Tibial nerve (tissue), 4 donors: Measurements from ENCODE around the gene SMIM35. TPM values are rescaled to one million over a fixed set of nuclear protein-coding genes. Genes with fewer than 3 reads are reported as not detected.

ENCODE experiments used
- DNase-seq, 2 donors: peaks; one replicate each; pipeline ENCODE4 v3.0.0-alpha.2; 2019; ENCODE audit warnings: low spot score in 2 of 2
- H3K27ac ChIP-seq, 4 donors: fragments of 200-600 bp; sonication (generic) in 3 of 4; one replicate each; pipeline ENCODE4 v1.5.1; 2017 to 2019; ENCODE audit warnings: mild to moderate bottlenecking in 1 of 4
- H3K27me3 ChIP-seq, 2 donors: fragments of 200-600 bp; sonication (generic) in 1 of 2; one replicate each; pipeline versions ENCODE4 v1.5.1 to v1.6.0; 2017 to 2019
- H3K36me3 ChIP-seq, 3 donors: fragments of 200-600 bp; sonication (generic); one replicate each; pipeline ENCODE4 v1.5.1; 2018 to 2019
- H3K4me1 ChIP-seq, 4 donors: fragments of 200-600 bp; sonication (generic) in 3 of 4; one replicate each; pipeline ENCODE4 v1.5.1; 2017 to 2019
- H3K4me3 ChIP-seq, 4 donors: fragments of 200-600 bp; sonication (generic) in 3 of 4; one replicate each; pipeline ENCODE4 v1.5.1; 2017 to 2019; ENCODE audit warnings: mild to moderate bottlenecking in 1 of 4, moderate library complexity in 1 of 4
- H3K9me3 ChIP-seq, 4 donors: fragments of 200-600 bp; sonication (generic) in 3 of 4; one replicate each; pipeline ENCODE4 v1.5.1; 2017 to 2019
- CTCF ChIP-seq, 5 experiments: fragments of 200-600 bp in 3 of 5; fragments of 450-650 bp in 2 of 5; sonication (generic) in 3 of 5; IDR thresholded peaks; one replicate each; pipeline ENCODE4 v1.5.1; 2016 to 2019; ENCODE audit warnings: antibody characterized with exemption in 5 of 5, mild to moderate bottlenecking in 3 of 5, moderate library complexity in 2 of 5
- EP300 ChIP-seq, 2 donors: sonication (generic); formaldehyde crosslinking; IDR thresholded peaks; one replicate each; pipeline ENCODE4 v1.6.1; 2017; ENCODE audit warnings: antibody characterized with exemption in 2 of 2, mild to moderate bottlenecking in 1 of 2
- POLR2A ChIP-seq, 2 donors: fragments of 450-650 bp; IDR thresholded peaks; one replicate each; pipeline ENCODE4 v1.6.1; 2017; ENCODE audit warnings: antibody characterized with exemption in 2 of 2, mild to moderate bottlenecking in 2 of 2, moderate library complexity in 2 of 2
- WGBS, 2 donors: methylation state at CpG; one replicate each; pipeline ENCODE4 v1.1.5; 2018; 5-methylcytosine and 5-hydroxymethylcytosine counted together
- total RNA-seq, 4 donors: library from RNA; depleted of rRNA; stranded (reverse); fragments of >200 nt; gene quantifications; one replicate each; pipeline ENCODE4 v1.1.0, GENCODE V29; 2016

Gene SMIM35
- total RNA-seq, 4 donors from 2014 or later = not detected

- Histone ChIP-seq H3K27me3 (peaks cover 0 to 8% of the 10 kb centered on the region in 2 donors), H3K27ac (no peak overlapping the region), H3K4me3 (no peak overlapping the region), H3K36me3 (no peaks in the 10 kb centered on the region), H3K9me3 (no peaks in the 10 kb centered on the region), H3K4me1 (no peaks in the 10 kb centered on the region)
- no peak for DNase-seq
- WGBS, 2 donors = 44 to 85% methylated on average over 1 of the region's 1 CpG
- no peak for TF ChIP-seq POLR2A (IDR thresholded peaks at IDR 0.05)
- no peak for TF ChIP-seq EP300 (IDR thresholded peaks at IDR 0.05)
- no peak for TF ChIP-seq CTCF (IDR thresholded peaks at IDR 0.05)
Measured at GRCh38 chr11:118114266-118114665, 27.5 kb upstream of the SMIM35 start.

GRCh38 chr11:118112711-118113430 is 26.1 kb upstream of the SMIM35 start:
- no peaks in the 10 kb centered on the region for H3K36me3 ChIP-seq
- peaks cover 0 to 8% of the 10 kb centered on the region in 2 donors for H3K27me3 ChIP-seq
- no peak for TF ChIP-seq EP300 (IDR thresholded peaks at IDR 0.05)
- TF ChIP-seq CTCF (IDR thresholded peaks at IDR 0.05) = no peak
- no peak for TF ChIP-seq POLR2A (IDR thresholded peaks at IDR 0.05)
- H3K9me3 ChIP-seq = no peaks in the 10 kb centered on the region
- DNase-seq = no peak
- H3K27ac ChIP-seq = no peak overlapping the region
- no peaks in the 10 kb centered on the region for H3K4me1 ChIP-seq
- WGBS, 2 donors = 88 to 90% methylated on average over 11 of the region's 11 CpGs
- no peak overlapping the region for H3K4me3 ChIP-seq

GRCh38 chr11:118111744-118112035 is 24.9 kb upstream of the SMIM35 start:
- Histone ChIP-seq H3K4me3 (no peak overlapping the region), H3K27me3 (no peaks in the 10 kb centered on the region), H3K4me1 (no peaks in the 10 kb centered on the region), H3K36me3 (no peaks in the 10 kb centered on the region), H3K9me3 (no peaks in the 10 kb centered on the region), H3K27ac (no peak overlapping the region)
- 81 to 82% methylated on average over 6 of the region's 6 CpGs for WGBS, 2 donors
- no peak for DNase-seq
- TF ChIP-seq EP300 (IDR thresholded peaks at IDR 0.05) (no peak), POLR2A (IDR thresholded peaks at IDR 0.05) (no peak), CTCF (IDR thresholded peaks at IDR 0.05) (no peak)

- Histone ChIP-seq H3K27me3 (no peaks in the 10 kb centered on the region), H3K4me1 (no peaks in the 10 kb centered on the region), H3K27ac (no peak overlapping the region), H3K36me3 (no peaks in the 10 kb centered on the region), H3K9me3 (no peaks in the 10 kb centered on the region), H3K4me3 (no peak overlapping the region)
- no peak for DNase-seq
- TF ChIP-seq POLR2A (IDR thresholded peaks at IDR 0.05) (no peak), EP300 (IDR thresholded peaks at IDR 0.05) (no peak), CTCF (IDR thresholded peaks at IDR 0.05) (no peak)
- 59 to 65% methylated on average over 8 of the region's 8 CpGs for WGBS, 2 donors
Measured at GRCh38 chr11:118111019-118111743, 24.4 kb upstream of the SMIM35 start.

- Histone ChIP-seq H3K4me1 (no peaks in the 10 kb centered on the region), H3K4me3 (no peak overlapping the region), H3K36me3 (no peaks in the 10 kb centered on the region), H3K27ac (no peak overlapping the region), H3K27me3 (no peaks in the 10 kb centered on the region), H3K9me3 (no peaks in the 10 kb centered on the region)
- TF ChIP-seq POLR2A (IDR thresholded peaks at IDR 0.05) (no peak), EP300 (IDR thresholded peaks at IDR 0.05) (no peak), CTCF (IDR thresholded peaks at IDR 0.05) (no peak)
- WGBS, 2 donors = 73 to 75% methylated on average over 2 of the region's 2 CpGs
- DNase-seq = no peak
Measured at GRCh38 chr11:118109231-118109630, 22.5 kb upstream of the SMIM35 start.
